SIG-M5 treated with dmso at 0.1 percent for 504 hours (cell line): Measurements from ENCODE around the gene EVPL.
"Not testable (repeated sequence)": the region's sequence is repeated elsewhere in the genome, so short reads cannot be mapped to it uniquely, and the experiment has no call there.

Experiments used
- DNase-seq: peaks from one replicate; lab custom pipeline; 2025; ENCODE audit not compliant: unreplicated experiment; lab: John Stamatoyannopoulos, UW

The EVPL gene

GRCh38 chr17:76048025-76048605, 21.0 kb upstream of the EVPL start:
- no peak for DNase-seq

- no peak for DNase-seq
Observed at GRCh38 chr17:76046064-76046463, 19.0 kb upstream of the EVPL start.

- not testable (repeated sequence) for DNase-seq
Observed at GRCh38 chr17:76044475-76045007, 17.4 kb upstream of the EVPL start.

GRCh38 chr17:76042868-76043267, 15.8 kb upstream of the EVPL start:
- DNase-seq, result not testable (repeated sequence)

- DNase-seq, result no peak
Observed at GRCh38 chr17:76040376-76040775, 13.3 kb upstream of the EVPL start.

GRCh38 chr17:76039121-76039520, 12.0 kb upstream of the EVPL start:
- no peak for DNase-seq

GRCh38 chr17:76038050-76038449, 10.9 kb upstream of the EVPL start:
- DNase-seq, result no peak

GRCh38 chr17:76036497-76037261, 9.6 kb upstream of the EVPL start:
- DNase-seq, result no peak

- DNase-seq, result no peak
Observed at GRCh38 chr17:76034428-76035350, 7.6 kb upstream of the EVPL start.

GRCh38 chr17:76033139-76033538, 6.0 kb upstream of the EVPL start:
- DNase-seq, result no peak

GRCh38 chr17:76032780-76033108, 5.6 kb upstream of the EVPL start:
- DNase-seq, result no peak

GRCh38 chr17:76032073-76032779, 5.1 kb upstream of the EVPL start:
- DNase-seq, result no peak

GRCh38 chr17:76026714-76027158, 370 bp downstream of the EVPL start:
- no peak for DNase-seq

GRCh38 chr17:76025294-76025693, 1.8 kb downstream of the EVPL start:
- DNase-seq, result no peak

- DNase-seq, result no peak
Observed at GRCh38 chr17:76024353-76024752, 2.8 kb downstream of the EVPL start.

GRCh38 chr17:76023900-76024237, 3.2 kb downstream of the EVPL start:
- no peak for DNase-seq

- DNase-seq, result no peak
Observed at GRCh38 chr17:76022973-76023899, 3.9 kb downstream of the EVPL start.

GRCh38 chr17:76022285-76022684, 4.8 kb downstream of the EVPL start:
- no peak for DNase-seq

GRCh38 chr17:76019833-76020467, 7.2 kb downstream of the EVPL start:
- DNase-seq, result no peak
